Measurements from ENCODE around the gene MPV17L2.

The MPV17L2 gene

DNA sequence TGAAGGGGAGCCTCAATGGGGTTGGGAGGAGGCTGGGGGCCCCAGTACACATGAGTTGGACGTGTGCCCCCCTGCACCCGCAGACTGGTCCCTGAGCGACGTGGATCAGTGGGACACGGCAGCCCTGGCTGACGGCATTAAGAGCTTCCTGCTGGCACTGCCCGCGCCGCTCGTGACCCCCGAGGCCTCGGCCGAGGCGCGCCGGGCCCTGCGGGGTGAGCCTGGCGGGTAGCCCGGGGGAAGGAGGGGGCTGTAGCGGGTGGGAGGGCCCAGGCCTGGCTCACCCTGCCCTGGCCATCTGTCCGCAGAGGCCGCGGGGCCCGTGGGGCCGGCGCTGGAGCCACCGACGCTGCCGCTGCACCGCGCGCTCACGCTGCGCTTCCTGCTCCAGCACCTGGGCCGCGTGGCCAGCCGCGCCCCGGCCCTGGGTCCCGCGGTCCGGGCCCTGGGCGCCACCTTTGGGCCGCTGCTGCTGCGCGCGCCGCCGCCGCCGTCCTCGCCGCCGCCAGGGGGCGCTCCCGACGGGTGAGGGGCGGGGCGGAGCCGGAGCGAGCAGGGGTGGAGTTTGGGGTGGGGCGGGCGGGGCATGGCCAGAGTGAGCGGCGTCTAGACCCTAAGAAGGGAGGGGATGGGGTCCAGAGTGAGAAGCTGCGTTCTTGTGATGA lies 31.9 kb upstream of the MPV17L2 start:
- peak; percentile 28 for DNase-seq

DNA sequence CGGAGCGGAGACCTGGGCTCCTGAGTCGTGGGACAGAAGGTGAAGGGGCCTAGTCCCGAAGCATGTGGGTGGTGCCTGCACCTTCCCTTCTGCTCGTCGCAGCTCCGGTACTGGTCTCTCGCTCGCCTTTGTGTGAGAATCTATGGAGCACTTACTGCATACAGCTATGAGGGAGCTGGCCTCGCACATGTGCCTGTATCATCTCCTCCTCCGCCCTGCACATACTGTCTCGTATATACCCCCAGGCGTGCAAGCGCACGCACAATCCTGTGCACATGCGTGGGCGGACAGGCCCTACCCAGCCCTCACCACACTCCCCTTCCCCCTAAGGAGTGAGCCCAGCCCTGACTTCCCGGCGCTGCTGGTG lies 31.4 kb upstream of the MPV17L2 start:
- DNase-seq: no peak

DNA sequence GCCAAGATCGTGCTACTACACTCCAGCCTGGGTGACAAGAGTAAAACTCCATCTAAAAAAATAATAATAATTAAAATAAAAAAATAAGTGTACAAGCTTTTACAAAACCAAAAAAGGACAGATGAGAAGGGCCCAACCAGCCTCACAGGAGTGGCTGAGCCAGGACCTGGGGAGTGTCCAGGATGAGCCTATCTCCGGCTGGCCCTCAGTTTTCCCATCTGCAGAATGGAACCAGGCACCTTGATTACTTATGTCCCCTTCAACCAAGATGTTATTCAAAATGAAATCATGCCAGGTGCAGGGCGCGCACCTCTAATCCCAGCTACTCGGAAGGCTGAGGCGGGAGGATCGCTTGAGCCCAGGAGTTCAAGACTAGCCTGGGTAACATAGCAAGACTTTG lies 28.9 kb upstream of the MPV17L2 start:
- no peak for DNase-seq

DNA sequence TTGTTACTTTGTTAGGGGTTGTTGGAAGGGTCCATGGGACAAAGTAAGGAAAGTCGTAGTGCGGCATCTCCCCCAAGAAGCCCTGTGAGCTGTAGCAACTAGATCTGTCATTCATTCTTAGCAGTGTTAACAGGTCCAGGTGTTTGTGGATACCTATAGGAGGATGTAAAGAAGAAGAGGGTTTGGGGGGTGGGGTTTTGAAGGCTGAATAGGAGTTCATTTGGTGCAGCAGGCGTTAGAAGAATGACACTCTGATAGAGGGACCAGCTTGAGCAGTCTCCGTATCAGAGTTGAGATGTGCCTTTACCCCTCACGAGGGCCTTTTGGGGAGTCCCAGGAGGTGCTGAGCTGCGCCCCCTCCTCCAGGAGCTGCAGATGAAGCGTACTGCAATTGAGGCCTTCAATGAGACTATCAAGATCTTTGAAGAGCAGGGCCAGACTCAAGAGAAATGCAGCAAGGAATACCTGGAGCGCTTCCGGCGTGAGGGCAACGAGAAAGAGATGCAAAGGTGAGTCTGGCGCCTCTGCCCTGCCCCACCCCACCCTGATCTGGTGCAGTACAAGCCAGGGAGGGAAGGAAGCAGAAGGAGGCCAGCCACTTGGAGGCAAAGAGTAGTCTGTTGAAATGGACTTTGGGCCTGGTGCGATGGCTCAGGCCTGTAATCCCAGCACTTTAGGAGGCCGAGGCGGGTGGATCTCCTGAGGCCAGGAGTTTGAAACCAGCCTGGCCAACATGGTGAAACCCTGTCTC lies 27.0 kb upstream of the MPV17L2 start:
- DNase-seq: no peak

DNA sequence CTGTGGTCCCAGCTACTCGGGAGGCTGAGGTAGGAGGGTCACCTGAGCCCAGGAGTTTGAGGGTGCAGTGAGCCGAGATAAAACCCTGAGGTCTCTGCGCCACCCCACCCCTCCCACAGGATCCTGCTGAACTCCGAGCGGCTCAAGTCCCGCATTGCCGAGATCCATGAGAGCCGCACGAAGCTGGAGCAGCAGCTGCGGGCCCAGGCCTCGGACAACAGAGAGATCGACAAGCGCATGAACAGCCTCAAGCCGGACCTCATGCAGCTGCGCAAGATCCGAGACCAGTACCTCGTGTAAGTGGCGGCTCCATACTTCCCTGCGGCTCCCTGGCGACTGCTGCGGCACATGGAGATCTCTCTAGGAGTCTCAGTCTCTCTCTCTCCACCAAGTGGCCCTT lies 26.0 kb upstream of the MPV17L2 start:
- no peak for DNase-seq

DNA sequence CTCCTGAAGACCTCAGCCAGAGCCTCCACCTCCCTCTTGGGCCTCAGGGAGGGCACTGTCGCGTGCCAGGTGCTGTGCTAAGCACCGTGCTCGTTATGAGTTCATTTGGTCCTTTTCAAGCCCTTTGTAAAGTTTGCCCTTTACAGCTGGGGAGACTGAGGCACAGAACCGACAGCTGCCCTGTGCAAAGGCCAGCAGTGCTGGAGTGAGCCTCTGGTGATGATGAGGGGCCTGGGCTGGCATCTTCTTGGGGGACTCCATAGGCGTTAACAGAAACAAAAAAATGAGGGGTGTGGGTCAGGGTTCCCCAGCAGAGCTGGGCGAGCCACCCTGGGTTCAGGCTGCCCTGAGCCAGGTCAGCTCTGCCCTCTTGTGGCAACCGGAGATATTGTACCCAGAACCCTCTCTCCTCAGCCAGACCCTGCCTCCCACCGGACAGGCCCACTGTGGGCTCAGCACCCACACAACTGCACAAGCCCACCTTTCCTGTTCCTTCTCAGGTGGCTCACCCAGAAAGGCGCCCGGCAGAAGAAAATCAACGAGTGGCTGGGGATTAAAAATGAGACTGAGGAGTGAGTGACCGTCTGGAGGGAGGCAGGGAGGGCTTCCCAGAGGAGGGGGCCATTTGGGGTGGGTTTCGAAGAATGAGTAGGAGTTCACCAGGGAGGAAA lies 24.9 kb upstream of the MPV17L2 start:
- DNase-seq: no peak

DNA sequence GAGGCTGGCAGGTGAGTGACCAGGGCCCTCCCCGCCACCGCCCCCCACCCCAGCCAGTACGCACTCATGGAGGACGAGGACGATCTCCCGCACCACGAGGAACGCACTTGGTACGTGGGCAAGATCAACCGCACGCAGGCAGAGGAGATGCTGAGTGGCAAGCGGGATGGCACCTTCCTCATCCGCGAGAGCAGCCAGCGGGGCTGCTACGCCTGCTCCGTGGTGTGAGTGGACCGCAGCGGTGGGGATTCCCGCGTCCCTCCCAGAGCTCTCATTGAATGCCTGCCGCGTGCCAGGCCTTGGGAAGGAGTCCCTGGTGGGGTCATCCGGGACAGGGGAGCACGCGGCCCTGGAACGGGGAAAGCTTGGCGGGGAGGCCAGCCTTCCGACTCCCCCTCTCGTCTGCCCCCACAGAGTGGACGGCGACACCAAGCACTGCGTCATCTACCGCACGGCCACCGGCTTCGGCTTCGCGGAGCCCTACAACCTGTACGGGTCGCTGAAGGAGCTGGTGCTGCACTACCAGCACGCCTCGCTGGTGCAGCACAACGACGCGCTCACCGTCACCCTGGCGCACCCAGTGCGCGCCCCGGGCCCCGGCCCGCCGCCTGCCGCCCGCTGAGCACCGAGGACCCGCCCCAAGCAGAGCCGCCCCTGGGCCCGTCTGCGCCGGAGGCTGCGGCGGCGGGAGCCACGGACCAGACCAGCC lies 24.2 kb upstream of the MPV17L2 start:
- no peak for DNase-seq

DNA sequence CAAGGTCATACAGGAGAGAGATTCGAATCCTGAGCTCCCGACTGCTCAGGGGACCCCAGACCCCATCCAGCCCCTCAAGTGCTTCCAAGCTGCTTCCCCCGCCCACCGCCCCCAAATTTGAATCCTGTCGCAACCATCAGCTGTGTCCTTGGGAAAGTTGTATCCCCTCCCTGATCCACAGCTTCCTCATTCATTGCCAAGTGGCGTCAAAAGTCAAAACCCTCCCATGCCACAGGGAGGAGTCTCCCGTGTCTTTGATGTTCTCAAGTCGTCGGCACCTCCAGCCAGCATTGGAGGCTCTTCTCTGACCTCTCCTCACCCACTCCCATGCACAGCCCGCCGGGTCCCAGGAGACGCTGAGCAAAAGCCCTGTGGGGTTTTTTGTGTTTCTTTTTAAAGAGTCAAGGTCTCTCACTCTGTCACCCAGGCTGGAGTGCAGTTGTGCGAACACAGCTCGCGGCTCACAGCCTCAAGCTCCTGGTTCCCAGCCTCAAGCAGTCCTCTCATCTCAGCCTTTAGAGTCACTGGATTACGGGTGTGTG lies 22.2 kb upstream of the MPV17L2 start:
- DNase-seq: no peak

DNA sequence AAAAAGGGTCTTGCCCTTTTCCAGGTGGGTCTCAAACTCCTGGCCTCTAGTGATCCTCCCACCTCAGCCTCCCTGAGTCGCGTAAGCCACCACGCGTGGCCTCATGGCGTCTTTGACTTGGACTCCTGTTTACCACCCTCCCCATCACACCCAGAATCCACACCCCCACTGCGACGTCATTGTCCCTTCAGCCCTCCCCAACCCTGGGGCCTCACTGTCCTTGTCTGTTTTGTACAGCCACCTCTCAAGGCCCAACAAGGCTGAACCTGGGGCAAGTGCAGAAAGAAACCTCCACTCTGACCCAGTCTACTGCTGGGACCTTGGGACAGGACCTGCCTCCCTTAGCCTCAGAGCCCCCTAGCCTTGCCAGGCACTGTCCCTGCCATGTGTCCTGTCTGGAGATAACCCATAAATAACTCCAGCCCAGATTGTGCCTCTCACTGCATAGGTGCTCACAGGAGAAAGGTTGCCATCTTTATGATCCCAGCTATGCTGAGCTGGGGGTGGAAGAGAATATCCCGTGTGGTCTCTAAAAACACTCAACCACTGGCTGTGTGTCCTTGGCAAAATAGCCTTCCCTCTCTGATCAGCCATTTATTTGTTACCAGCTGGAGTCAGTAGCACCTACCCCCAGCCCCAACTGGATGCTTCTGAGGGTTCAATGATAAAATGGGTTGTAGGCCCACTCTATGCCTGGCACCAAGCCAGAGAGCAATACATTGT lies 21.3 kb upstream of the MPV17L2 start:
- DNase-seq: no peak

DNA sequence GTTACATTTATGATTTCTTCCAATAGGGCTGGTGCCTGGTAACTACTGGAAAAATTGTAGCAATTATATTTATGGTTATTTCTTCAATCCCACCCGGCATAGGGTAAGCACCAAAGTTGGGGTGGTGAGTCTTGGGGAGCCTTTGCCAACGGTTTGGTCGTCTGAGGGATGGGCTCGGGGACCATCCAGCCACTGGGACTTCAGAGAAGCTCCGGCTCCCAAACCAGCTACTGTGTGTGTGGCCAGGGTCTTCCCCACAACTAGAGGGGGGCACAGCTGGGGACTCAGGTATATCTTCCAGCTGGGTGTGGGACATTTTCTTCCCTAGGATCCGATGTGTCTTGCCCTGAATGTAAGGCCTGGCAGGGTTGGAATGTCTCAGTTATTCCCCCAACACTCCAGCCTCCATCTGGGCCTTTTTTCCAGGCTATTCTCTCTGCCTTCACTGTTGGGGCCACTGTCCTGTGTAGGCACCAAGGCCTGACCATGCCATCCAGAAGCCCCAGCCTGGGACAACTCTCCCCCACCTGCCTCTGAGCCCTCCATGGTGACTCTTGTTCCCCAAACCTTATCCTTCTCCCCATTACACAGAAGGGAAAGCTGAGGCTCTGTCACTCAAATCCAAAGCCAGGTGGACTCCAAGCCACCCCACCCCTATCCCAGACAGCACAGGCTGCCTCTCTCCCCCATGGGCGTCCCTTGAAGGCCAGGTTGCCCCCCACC lies 20.5 kb upstream of the MPV17L2 start:
- no peak for DNase-seq

DNA sequence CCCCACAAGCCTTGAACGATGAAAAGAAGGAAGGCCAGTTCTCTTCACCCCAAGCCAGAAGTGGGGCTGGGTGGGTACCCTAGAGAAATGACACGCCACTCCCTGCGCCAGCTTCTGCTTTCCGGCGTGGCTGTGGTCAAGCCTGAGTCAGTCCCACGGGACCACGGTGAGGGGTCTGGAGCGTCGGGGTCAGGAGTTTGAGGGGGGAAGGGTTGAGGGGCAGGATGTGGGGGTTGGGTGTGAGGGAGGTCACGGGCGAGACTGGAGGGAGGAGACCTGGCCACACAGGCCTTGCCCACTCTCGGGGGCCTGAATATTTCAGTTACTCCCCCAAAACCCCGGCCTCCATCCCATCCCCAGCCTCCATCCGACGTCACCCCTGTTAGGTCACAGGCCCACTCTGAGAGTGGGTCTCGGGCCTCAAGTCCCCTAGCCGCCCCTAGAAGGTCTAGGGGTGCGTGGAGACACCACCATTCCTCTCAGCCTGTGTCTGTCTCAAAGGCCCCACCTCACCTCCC lies 19.9 kb upstream of the MPV17L2 start:
- no peak for DNase-seq

DNA sequence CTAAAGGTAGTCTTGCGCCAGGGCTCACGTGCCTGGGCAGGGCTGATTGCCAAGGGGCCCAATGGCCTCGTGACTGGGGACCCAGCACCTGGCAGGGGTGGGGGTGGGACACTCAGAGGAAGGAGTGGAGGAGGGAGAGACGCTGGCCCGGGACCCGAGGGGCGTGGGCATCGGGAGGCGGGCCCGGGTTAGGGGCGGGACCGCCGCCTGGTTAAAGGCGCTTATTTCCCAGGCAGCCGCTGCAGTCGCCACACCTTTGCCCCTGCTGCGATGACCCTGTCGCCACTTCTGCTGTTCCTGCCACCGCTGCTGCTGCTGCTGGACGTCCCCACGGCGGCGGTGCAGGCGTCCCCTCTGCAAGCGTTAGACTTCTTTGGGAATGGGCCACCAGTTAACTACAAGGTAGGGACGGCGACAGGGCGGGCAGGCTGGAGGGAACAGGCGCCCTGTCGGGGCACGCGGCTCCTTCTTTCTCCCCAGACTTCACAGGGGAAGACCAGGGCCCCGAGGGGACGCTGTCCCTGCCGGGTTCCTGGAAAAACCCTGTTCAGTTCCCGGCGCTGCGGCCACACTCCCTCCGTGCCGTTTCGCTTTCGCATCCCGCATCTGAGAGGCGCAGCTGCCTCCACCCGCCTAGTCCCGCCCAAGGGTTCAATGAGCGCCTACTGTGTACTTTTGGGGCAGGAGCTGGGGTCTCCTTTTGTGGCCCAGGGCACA lies 19.3 kb upstream of the MPV17L2 start, which contains the start of gene IFI30:
Gene IFI30, plus strand, starts transcription at position 242 of the 717 bp plus-strand sequence. Its CDS starts 29 bp downstream, at position 271.
- no peak for DNase-seq

DNA sequence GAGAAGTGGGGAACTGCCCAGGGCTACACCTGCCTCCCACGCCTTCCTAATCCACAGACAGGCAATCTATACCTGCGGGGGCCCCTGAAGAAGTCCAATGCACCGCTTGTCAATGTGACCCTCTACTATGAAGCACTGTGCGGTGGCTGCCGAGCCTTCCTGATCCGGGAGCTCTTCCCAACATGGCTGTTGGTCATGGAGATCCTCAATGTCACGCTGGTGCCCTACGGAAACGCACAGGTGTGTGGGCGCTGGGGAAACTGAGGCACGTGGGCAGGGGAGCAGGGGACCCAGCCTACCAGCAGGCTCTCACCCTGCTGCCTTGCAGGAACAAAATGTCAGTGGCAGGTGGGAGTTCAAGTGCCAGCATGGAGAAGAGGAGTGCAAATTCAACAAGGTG lies 18.0 kb upstream of the MPV17L2 start:
- no peak for DNase-seq

DNA sequence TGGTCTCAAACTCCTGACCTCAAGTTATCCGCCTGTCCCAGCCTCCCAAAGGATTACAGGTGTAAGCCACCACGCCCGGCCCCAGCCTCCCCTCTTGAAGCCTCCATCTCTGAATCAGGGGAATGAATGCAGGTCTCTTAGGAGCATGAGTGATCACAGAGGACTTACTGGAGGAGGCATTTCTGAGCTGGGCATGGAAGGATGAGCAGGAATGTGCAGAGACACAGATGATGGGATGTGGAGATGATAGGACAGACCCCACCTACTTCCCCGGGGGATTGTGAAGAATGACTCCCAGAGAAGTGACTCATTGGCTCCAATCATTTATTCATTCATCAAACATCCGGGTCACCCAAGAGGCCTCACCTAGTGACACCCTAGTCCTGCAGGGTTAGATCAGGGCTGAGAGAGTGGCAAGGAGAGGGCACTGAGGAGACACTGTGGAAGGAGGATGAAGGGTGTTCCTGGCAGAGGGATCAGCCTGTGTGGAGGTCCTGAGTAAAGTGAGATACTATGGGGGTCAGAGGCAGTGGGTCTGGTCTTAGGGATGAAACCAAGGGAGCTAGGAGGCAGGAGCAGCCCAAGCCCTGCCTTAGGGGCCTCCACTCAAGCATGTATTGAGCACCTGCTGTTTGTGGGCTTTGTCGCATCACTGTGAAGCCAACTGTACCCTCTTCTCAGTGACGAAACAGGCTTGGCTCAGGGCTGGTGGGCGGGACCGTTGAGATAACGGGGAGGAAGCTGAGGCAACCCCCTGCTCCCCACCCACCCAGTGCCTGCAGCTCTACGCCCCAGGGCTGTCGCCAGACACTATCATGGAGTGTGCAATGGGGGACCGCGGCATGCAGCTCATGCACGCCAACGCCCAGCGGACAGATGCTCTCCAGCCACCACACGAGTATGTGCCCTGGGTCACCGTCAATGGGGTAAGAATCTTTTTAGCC lies 16.4 kb upstream of the MPV17L2 start:
- DNase-seq: no peak

DNA sequence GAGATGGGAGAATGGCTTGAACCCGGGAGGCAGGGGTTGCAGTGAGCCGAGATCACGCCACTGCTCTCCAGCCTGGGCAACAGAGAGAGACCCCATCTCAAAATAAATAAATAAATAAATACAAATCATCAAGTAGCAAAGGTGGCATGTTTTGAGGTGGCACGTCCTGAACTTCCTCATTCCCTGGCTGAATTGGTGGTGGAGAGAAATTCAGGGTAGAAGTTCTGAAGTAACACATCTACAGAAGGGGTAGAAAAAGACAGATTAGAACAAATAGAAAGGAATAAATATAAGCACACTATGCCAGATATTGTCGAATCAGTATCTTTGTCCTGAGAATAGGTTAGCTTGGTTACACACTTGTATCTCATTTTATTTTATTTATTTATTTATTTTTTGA lies 13.1 kb upstream of the MPV17L2 start:
- no peak for DNase-seq

DNA sequence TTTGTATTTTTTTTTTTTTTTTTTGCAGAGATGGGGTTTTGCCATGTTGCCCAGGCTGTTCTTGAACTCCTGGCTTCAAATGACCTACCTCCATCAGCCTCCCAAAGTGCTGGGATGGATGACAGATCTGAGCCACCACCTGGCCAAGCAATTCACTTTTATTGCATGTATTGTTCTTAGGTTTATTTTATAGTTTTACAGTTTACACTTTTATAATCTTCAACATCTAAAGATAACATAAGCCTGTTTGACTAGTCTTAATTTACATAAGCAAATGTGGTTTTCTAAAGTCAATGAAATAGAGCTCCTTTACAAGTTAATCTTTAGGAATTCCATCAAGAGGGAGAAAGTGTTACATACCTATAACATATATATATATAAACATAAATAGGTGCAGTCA lies 9.5 kb upstream of the MPV17L2 start:
- DNase-seq: no peak

DNA sequence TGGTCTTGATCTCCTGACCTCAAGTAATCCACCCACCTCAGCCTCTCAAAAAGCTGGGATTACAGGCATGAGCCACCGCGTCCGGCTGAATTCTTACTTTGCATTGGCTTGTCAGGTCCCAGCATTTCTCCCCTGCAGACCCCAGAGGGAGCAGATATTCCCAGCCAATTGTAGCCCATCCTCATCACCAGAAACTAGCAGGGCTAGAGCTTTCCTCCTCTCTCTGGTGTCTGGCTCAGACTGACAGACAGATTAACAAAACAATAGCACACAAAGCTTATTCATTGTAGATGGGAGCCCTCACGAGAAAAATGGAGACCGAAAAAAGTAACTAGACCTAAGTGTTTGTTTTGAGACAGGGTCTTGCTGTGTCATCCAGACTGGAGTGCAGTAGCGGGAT lies 7.5 kb upstream of the MPV17L2 start:
- DNase-seq: no peak

DNA sequence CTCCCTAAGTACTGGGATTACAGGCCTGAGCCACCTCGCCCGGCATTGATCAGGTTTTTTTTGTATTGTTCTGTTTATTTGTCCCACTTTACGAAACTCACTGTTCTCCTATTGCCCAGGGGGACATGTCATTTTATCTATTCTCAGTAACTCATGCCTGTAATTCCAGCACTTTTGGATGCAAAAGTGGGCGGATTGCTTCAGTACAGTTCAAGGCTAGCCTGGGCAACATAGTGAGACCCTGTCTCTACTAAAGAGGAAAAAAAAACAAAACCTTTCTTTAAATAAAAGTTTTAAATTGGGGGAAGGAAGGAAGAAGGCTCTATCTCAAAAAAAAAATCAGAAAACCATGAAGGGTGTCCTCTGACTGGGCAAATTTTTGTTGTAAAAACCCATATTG lies 2.7 kb upstream of the MPV17L2 start:
- DNase-seq: no peak

DNA sequence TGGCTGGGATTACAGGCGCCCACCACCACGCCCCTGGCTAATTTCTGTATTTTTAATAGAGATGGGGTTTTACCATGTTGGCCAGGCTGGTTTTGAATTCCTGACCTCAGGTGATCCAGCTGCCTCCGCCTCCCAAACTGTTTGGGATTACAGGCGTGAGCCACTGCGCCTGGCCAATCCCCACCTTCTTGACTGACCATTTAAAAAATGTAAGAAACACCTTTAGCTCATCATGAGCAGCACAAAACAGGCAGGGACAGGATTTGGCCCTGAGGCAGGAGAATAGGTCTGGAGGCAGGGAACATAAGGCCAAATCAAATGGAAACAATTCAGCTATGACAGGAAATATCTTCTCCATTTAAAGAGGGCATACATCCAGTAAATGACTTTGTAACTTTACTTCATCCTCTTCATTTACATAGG lies 1.4 kb upstream of the MPV17L2 start:
- DNase-seq: no peak

All from T1000 (cell line).